ENCODE measurements around the gene GTSE1. TPM values are rescaled to one million over a fixed set of nuclear protein-coding genes. Genes with fewer than 3 reads are reported as not detected.

The GTSE1 gene
- total and polyA plus RNA-seq, 2 of the 13 experiments (the other 11 are each of a cell fraction or from before 2014, with no cell fraction given): 10.7 to 13.5 TPM

DNA sequence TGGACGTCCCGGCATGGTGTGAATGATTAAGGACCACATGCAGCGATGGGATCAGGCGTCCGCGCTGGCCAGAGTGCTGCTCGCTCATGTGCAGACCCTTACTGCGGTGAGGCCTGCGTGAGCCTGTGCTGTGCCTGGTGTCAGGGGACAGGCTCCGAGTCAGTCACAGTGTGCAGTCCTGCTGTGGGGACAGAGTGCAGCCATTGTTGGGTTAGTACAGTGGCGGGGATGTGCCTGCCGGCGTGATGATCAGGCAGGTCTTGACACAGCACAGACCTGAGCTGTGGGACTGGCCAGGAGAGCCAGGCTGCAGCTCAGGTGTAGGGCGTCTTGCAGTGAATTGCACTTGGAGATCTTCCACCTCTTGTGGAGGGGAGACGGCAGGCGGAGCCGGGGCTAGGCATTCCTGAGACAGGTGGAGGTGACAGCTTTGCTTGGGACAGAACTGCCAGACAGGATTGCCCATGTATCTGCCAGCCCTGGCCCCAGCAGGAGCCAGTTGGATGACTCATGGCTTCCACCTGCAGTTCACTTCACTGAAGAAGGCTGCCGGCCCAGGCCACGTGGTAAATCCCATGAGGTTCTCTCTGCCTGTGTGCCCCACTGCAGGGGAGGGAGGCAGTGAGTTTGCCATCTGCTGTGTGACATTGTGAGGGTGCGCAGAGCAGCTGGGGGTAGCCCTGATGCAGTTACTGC, 56.2 kb downstream of the GTSE1 start:
- TF ChIP-seq BORCS8-MEF2B (CRISPR knock-in tag; IDR thresholded peaks at IDR 0.05): no peak
- no peak for TF ChIP-seq ZNF430 (CRISPR knock-in tag; IDR thresholded peaks at IDR 0.05)
- TF ChIP-seq ZNF547 (CRISPR knock-in tag; IDR thresholded peaks at IDR 0.05): no peak
- peak; percentile 60 for TF ChIP-seq AGO2 (optimal IDR thresholded peaks at IDR 0.05; ENCODE audit: low read depth, low read length)
- TF ChIP-seq, protein P1, sequence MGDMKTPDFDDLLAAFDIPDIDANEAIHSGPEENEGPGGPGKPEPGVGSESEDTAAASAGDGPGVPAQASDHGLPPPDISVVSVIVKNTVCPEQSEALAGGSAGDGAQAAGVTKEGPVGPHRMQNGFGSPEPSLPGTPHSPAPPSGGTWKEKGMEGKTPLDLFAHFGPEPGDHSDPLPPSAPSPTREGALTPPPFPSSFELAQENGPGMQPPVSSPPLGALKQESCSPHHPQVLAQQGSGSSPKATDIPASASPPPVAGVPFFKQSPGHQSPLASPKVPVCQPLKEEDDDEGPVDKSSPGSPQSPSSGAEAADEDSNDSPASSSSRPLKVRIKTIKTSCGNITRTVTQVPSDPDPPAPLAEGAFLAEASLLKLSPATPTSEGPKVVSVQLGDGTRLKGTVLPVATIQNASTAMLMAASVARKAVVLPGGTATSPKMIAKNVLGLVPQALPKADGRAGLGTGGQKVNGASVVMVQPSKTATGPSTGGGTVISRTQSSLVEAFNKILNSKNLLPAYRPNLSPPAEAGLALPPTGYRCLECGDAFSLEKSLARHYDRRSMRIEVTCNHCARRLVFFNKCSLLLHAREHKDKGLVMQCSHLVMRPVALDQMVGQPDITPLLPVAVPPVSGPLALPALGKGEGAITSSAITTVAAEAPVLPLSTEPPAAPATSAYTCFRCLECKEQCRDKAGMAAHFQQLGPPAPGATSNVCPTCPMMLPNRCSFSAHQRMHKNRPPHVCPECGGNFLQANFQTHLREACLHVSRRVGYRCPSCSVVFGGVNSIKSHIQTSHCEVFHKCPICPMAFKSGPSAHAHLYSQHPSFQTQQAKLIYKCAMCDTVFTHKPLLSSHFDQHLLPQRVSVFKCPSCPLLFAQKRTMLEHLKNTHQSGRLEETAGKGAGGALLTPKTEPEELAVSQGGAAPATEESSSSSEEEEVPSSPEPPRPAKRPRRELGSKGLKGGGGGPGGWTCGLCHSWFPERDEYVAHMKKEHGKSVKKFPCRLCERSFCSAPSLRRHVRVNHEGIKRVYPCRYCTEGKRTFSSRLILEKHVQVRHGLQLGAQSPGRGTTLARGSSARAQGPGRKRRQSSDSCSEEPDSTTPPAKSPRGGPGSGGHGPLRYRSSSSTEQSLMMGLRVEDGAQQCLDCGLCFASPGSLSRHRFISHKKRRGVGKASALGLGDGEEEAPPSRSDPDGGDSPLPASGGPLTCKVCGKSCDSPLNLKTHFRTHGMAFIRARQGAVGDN (CRISPR knock-in tag; IDR thresholded peaks at IDR 0.05): 0 out of 2 replicates have a peak, but pooled peaks have one; percentile 6
- peak in 1 of 2 experiments; percentile 10; a peak in 1 of 4 replicates for TF ChIP-seq POLR2A (IDR thresholded peaks at IDR 0.05; ENCODE audit: insufficient read depth in 1 of 2, low read depth in 2 of 2, low read length in 2 of 2)
- no peak for TF ChIP-seq ZFP36L1 (CRISPR knock-in tag; IDR thresholded peaks at IDR 0.05)
- H4K20me1 ChIP-seq (ENCODE audit: insufficient read depth, low read length): no peaks in the 10 kb centered on the region
- H3K4me2 ChIP-seq (ENCODE audit: low read depth, low read length): no peak overlapping the region
- H2AFZ ChIP-seq (ENCODE audit: low read length): no peak overlapping the region
- in situ Hi-C loops (cut with HindIII; ENCODE audit: extremely low pct_ligation_motif_present, low pct_unique_long_range_greater_than_20kb): no loop called here
- ATAC-seq (no peak), DNase-seq (ENCODE audit: low spot score) (no peak), FAIRE-seq (no peak)
- H3K9me3 ChIP-seq (ENCODE audit: low read length): no peaks in the 10 kb centered on the region
- 94% methylated on average over 13 of the region's 20 CpGs for WGBS (ENCODE audit: low lambda C conversion rate)
- no peaks in the 10 kb centered on the region for H3K4me1 ChIP-seq (ENCODE audit: insufficient read depth, low read length)
- intact Hi-C loops (cut with micrococcal nuclease; ENCODE audit: unreplicated experiment): no loop called here
- POLR2A ChIA-PET: no interaction called here
- no peak overlapping the region for H3K4me3 ChIP-seq (replicated peaks in 1 of 3; ENCODE audit: insufficient read depth in 1 of 3, low read depth in 2 of 3, low read length in 3 of 3)
- no peak overlapping the region for H3K9ac ChIP-seq (ENCODE audit: insufficient read depth, low read depth, low read length)
- no TSS peak for BruUV-seq (replicated peaks)
- no peak overlapping the region for H3K27ac ChIP-seq (ENCODE audit: extremely low read length, insufficient read depth, low read length)
- no peaks in the 10 kb centered on the region for H3K27me3 ChIP-seq (ENCODE audit: control insufficient read depth in 1 of 2, insufficient read depth in 2 of 2, low read length in 2 of 2)
- H3K36me3 ChIP-seq (replicated peaks in 1 of 2; ENCODE audit: control insufficient read depth in 1 of 2, insufficient read depth in 2 of 2, low read length in 2 of 2): peaks cover 50 to 88% of the 10 kb centered on the region in 2 experiments
- CTCF ChIA-PET (ENCODE audit: low intra/inter-chr PET ratio, low total read pairs): no interaction called here
- H3K79me2 ChIP-seq (ENCODE audit: insufficient read depth, low read length): no peaks in the 10 kb centered on the region

Measured in HepG2 (cell line).